Neural cell (in vitro differentiated cells): ENCODE measurements around the gene OR2AG1. TPM values are rescaled to one million over a fixed set of nuclear protein-coding genes. Genes with fewer than 3 reads are reported as not detected.

Source experiments
- H2AFZ ChIP-seq: fragments of 200-600, 300-800 bp; sonication (generic), shearing (Covaris generic); 2 replicates; pipeline ENCODE4 v1.6.0; 2014; ENCODE audit warnings: low read depth, mild to moderate bottlenecking, antibody characterized with exemption, low read length, moderate library complexity
- H3F3A ChIP-seq: fragments of 200-600 bp; shearing (Covaris generic); 2 replicates; pipeline ENCODE4 v1.6.1; 2016; ENCODE audit warnings: mild to moderate bottlenecking, moderate library complexity, mixed read lengths, antibody characterized with exemption, low read length; ENCODE audit not compliant: insufficient read depth, poor library complexity, severe bottlenecking
- H3K27ac ChIP-seq: fragments of 200-600, 300-800 bp; sonication (generic), shearing (Covaris generic); 2 replicates; pipeline ENCODE4 v1.5.1; 2014; ENCODE audit warnings: mild to moderate bottlenecking, low read length, moderate library complexity
- H3K27me3 ChIP-seq: fragments of 300-800, 200-600 bp; sonication (generic), shearing (Covaris generic); 2 replicates; pipeline ENCODE4 v1.6.0; 2014; ENCODE audit warnings: mild to moderate bottlenecking, low read depth, low read length, moderate library complexity; ENCODE audit not compliant: insufficient read depth
- H3K36me3 ChIP-seq: fragments of 300-800, 200-600 bp; sonication (generic), shearing (Covaris generic); 2 replicates; pipeline ENCODE4 v1.5.1; 2014; ENCODE audit warnings: mild to moderate bottlenecking, antibody characterized with exemption, low read length, moderate library complexity; ENCODE audit not compliant: insufficient read depth
- H3K4me2 ChIP-seq: fragments of 300-800, 200-600 bp; sonication (generic), shearing (Covaris generic); 2 replicates; pipeline ENCODE4 v1.6.0; 2014; ENCODE audit warnings: mild to moderate bottlenecking, low read length
- H3K4me3 ChIP-seq: fragments of 300-800, 200-600 bp; sonication (generic), shearing (Covaris generic); 2 replicates; pipeline ENCODE4 v1.5.1; 2014; ENCODE audit warnings: mild to moderate bottlenecking, low read length, moderate library complexity
- H3K79me2 ChIP-seq: fragments of 200-600 bp; shearing (Covaris generic); replicated peaks from 2 replicates; pipeline ENCODE4 v1.6.0; 2014; ENCODE audit warnings: mild to moderate bottlenecking, low read length, moderate library complexity; ENCODE audit not compliant: insufficient read depth
- H3K9ac ChIP-seq: fragments of 300-800, 200-600 bp; sonication (generic), shearing (Covaris generic); 2 replicates; pipeline ENCODE4 v1.6.1; 2016; ENCODE audit warnings: mild to moderate bottlenecking, low read length, mixed read lengths
- H3K9me2 ChIP-seq: fragments of 200-600 bp; shearing (Covaris generic); 2 replicates; pipeline ENCODE4 v1.6.1; 2016; ENCODE audit warnings: mild to moderate bottlenecking, low read length, mixed read lengths; ENCODE audit not compliant: insufficient read depth
- H3K9me3 ChIP-seq: fragments of 200-600, 300-800 bp; sonication (generic), shearing (Covaris generic); 2 replicates; pipeline ENCODE4 v1.6.1; 2016; ENCODE audit warnings: mild to moderate bottlenecking, mixed run types, low read length, moderate library complexity, mixed read lengths
- H4K20me1 ChIP-seq: fragments of 200-600 bp; shearing (Covaris generic); 2 replicates; pipeline ENCODE4 v1.6.1; 2016; ENCODE audit warnings: mild to moderate bottlenecking, mixed run types; ENCODE audit not compliant: insufficient read depth
- EP300 ChIP-seq: fragments of 450-650 bp; conservative IDR thresholded peaks from 2 replicates; pipeline ENCODE4 v1.6.1; 2014; ENCODE audit warnings: antibody characterized with exemption, mild to moderate bottlenecking, moderate library complexity; ENCODE audit not compliant: poor library complexity, severe bottlenecking
- EZH2 ChIP-seq: fragments of 200-600, 300-800 bp; shearing (Covaris generic), sonication (generic); IDR thresholded peaks from 2 replicates; pipeline ENCODE4 v1.6.1; 2014; ENCODE audit warnings: antibody characterized with exemption, low read length, borderline replicate concordance, mild to moderate bottlenecking; ENCODE audit not compliant: insufficient read depth, poor library complexity, severe bottlenecking
- MXI1 ChIP-seq: fragments of 450-650 bp; conservative IDR thresholded peaks from 2 replicates; pipeline ENCODE4 v1.6.1; 2014; ENCODE audit warnings: antibody characterized with exemption, mild to moderate bottlenecking; ENCODE audit not compliant: poor library complexity, severe bottlenecking
- POLR2AphosphoS5 ChIP-seq: IDR thresholded peaks from 2 replicates; pipeline ENCODE4 v1.6.1; 2012
- RAD21 ChIP-seq: fragments of 450-650 bp; conservative IDR thresholded peaks from 2 replicates; pipeline ENCODE4 v1.6.1; 2014; ENCODE audit warnings: antibody characterized with exemption, mild to moderate bottlenecking, moderate library complexity
- REST ChIP-seq: IDR thresholded peaks from 2 replicates; pipeline ENCODE4 v1.6.1; 2012; ENCODE audit warnings: borderline replicate concordance
- SMC3 ChIP-seq: fragments of 450-650 bp; conservative IDR thresholded peaks from 2 replicates; pipeline ENCODE4 v1.6.1; 2014; ENCODE audit warnings: antibody characterized with exemption, mild to moderate bottlenecking, moderate library complexity; ENCODE audit not compliant: poor library complexity
- TAF1 ChIP-seq: IDR thresholded peaks from 2 replicates; pipeline ENCODE4 v1.6.1; 2012; ENCODE audit warnings: low read depth
- polyA plus RNA-seq: library from polyadenylated mRNA; depleted of rRNA; stranded (reverse); fragments of >200 nt; gene quantifications from 2 replicates; pipeline ENCODE4 v1.2.3, GENCODE V29; 2014
- TF ChIP-seq, protein P1 (sequence below): fragments of 450-650 bp; IDR thresholded peaks from 2 replicates; pipeline ENCODE4 v1.5.1; 2014; ENCODE audit warnings: antibody characterized with exemption, mild to moderate bottlenecking, moderate library complexity; ENCODE audit not compliant: poor library complexity, severe bottlenecking

Gene OR2AG1
- polyA plus RNA-seq, 1 donor from 2014 or later: not detected

DNA sequence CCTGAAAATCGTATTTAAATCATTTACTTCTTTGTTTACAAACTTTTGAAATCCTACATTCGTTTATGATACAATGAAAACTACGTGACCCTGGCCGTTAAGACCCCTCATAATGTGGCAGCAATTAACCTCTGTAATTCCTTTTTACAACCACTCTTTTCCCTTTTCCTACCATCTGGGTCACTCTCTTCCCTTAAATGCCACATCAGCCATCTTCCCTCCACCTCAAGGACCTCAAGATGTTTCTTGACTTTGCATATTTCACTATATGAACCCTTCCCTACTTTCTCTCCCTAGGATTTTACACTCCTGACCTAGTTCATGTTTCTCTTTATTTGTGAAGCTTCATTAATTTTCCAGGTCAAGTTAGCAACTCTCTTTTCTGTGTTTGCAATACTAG, 37.8 kb upstream of the OR2AG1 start:
- no peaks in the 10 kb centered on the region for H4K20me1 ChIP-seq
- no peak overlapping the region for H3K27ac ChIP-seq
- no peaks in the 10 kb centered on the region for H3K9me2 ChIP-seq
- H3K9ac ChIP-seq: no peak overlapping the region
- TF ChIP-seq MXI1 (no peak), SMC3 (no peak), RAD21 (no peak), EP300 (no peak), REST (no peak), POLR2AphosphoS5 (no peak)
- TF ChIP-seq, protein P1, sequence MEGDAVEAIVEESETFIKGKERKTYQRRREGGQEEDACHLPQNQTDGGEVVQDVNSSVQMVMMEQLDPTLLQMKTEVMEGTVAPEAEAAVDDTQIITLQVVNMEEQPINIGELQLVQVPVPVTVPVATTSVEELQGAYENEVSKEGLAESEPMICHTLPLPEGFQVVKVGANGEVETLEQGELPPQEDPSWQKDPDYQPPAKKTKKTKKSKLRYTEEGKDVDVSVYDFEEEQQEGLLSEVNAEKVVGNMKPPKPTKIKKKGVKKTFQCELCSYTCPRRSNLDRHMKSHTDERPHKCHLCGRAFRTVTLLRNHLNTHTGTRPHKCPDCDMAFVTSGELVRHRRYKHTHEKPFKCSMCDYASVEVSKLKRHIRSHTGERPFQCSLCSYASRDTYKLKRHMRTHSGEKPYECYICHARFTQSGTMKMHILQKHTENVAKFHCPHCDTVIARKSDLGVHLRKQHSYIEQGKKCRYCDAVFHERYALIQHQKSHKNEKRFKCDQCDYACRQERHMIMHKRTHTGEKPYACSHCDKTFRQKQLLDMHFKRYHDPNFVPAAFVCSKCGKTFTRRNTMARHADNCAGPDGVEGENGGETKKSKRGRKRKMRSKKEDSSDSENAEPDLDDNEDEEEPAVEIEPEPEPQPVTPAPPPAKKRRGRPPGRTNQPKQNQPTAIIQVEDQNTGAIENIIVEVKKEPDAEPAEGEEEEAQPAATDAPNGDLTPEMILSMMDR: no peak
- no peak overlapping the region for H3K4me3 ChIP-seq
- no peaks in the 10 kb centered on the region for H3K9me3 ChIP-seq
- no peaks in the 10 kb centered on the region for H3F3A ChIP-seq
- H3K79me2 ChIP-seq: no peaks in the 10 kb centered on the region
- no peaks in the 10 kb centered on the region for H3K27me3 ChIP-seq
- no peak overlapping the region for H2AFZ ChIP-seq
- H3K36me3 ChIP-seq: no peaks in the 10 kb centered on the region
- H3K4me2 ChIP-seq: no peak overlapping the region

GRCh38 chr11:6745465-6746015, 37.3 kb upstream of the OR2AG1 start:
- no peaks in the 10 kb centered on the region for H3K9me3 ChIP-seq
- H2AFZ ChIP-seq: no peak overlapping the region
- H3K27ac ChIP-seq: no peak overlapping the region
- H3K27me3 ChIP-seq: no peaks in the 10 kb centered on the region
- TF ChIP-seq POLR2AphosphoS5: no peak
- TF ChIP-seq TAF1: no peak
- TF ChIP-seq SMC3: no peak
- H4K20me1 ChIP-seq: no peaks in the 10 kb centered on the region
- no peak overlapping the region for H3K4me3 ChIP-seq
- H3K4me2 ChIP-seq: no peak overlapping the region
- H3K9me2 ChIP-seq: no peaks in the 10 kb centered on the region
- no peaks in the 10 kb centered on the region for H3F3A ChIP-seq
- no peaks in the 10 kb centered on the region for H3K79me2 ChIP-seq
- no peaks in the 10 kb centered on the region for H3K36me3 ChIP-seq
- H3K9ac ChIP-seq: no peak overlapping the region

DNA sequence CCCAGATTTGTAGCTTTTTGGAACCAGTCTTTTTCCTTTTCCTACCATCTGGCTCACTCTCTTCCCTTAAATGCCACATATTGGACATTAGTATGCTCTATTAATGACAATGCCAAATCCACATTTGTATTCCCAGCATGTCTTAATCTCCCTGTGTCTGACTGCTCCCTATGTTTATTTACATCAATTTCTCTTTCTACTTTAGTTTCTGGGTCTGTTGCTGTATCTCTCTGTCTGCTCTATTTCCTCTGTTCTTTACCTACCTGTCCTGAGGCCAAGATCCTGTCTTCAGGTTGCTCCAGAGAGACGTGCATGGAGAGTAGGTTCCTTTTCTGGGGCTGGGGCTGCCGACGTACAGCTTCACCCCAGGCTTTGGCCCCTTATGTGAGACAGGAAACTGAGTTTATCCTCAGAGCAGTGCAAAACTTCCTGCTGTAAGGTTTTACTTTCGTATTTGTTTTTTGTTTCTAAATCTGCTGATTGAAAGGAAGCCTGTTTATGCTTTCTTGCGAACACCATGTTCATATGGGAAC, 36.7 kb upstream of the OR2AG1 start:
- no peaks in the 10 kb centered on the region for H3K27me3 ChIP-seq
- no peak overlapping the region for H3K9ac ChIP-seq
- H3K9me3 ChIP-seq: no peaks in the 10 kb centered on the region
- no peak overlapping the region for H3K4me3 ChIP-seq
- TF ChIP-seq EP300: no peak
- TF ChIP-seq MXI1: no peak
- TF ChIP-seq RAD21: no peak
- TF ChIP-seq EZH2: no peak
- no peak for TF ChIP-seq TAF1
- no peak for TF ChIP-seq SMC3
- TF ChIP-seq, protein P1: no peak
- no peak for TF ChIP-seq REST
- TF ChIP-seq POLR2AphosphoS5: no peak
- no peak overlapping the region for H3K4me2 ChIP-seq
- no peak overlapping the region for H3K27ac ChIP-seq
- no peaks in the 10 kb centered on the region for H3K9me2 ChIP-seq
- H3K36me3 ChIP-seq: no peaks in the 10 kb centered on the region
- H3K79me2 ChIP-seq: no peaks in the 10 kb centered on the region
- no peaks in the 10 kb centered on the region for H3F3A ChIP-seq
- H4K20me1 ChIP-seq: no peaks in the 10 kb centered on the region
- no peak overlapping the region for H2AFZ ChIP-seq
